GM18526 (cell line): ENCODE measurements around the gene RWDD1.

Source experiments
- POLR2A ChIP-seq: IDR thresholded peaks from 3 replicates; pipeline ENCODE4 v1.6.1; 2011; ENCODE audit not compliant: insufficient read length; ENCODE audit errors: extremely low read depth

RWDD1 gene

DNA sequence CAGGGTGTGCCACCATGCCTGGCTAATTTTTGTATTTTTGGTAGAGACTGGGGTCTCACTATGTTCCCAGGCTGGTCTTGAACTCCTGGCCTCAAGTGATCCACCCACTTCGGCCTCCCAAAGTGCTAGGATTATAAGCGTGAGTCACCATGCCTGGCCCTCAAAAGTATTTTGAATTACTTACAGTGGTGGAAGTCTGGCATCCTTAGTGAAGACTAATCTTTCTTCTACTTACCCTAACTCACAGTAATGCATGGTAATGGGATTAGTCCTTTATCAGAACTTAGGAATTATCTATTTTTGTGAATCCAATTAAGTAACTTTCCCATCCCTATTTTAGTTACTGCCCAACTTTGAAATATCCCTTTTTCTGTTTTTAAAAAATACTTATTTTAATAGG, 3.9 kb downstream of the RWDD1 start:
- no peak for TF ChIP-seq POLR2A

DNA sequence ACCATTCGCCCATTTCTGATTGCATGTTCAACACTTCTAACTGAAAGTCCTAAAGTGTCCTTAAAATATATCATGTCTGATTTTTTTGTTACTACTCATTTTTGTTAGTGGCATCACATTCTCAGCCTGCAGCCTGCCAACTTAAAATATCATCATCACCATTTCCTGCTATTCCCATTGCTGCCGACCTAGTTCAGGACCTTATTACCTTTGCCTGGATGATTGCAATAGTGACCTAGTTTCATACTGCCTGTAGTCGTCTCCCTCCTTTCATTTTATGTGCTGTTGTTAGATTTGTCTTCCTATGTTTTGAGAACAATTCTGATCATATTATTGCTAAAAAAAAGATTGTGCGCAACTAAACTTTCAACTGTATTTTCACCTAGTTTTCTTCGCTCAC, 6.2 kb downstream of the RWDD1 start:
- no peak for TF ChIP-seq POLR2A

DNA sequence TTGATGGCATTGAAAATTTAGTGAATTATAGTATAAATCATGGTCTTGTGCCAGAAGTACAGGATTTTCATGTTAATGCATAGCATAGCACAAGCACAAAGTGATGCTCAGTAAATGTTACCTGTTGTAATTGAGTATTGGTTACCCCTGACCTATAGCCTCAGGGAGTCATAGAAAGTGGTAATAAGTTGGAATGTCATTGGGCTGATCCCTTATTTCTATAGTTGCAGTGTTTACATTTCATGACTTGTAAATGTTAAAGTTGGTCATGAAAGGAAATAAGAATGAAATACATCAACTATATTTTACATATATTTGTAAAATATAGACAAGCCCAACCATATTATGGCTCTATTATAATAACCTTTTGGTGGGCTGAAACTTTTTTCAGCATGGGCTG, 7.0 kb downstream of the RWDD1 start:
- TF ChIP-seq POLR2A: no peak

DNA sequence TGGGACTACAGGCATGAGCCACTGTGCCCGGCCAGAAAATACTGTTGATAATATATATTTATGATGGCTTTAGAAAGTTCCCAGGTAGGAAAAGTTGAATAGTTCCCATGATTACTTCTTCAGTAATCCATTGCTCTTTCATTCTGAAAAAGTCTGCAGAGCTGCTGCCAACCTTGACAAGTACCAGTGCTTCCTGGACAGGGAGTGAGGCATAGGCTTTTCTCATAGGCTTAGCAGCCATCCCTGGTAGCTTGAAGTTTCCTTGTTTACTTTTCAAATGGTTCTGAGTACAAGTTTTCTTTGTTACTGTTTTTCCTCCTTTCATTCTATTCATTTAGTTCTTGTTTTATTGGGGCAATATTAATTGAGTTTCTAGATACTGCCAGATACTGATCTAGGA, 7.8 kb downstream of the RWDD1 start:
- no peak for TF ChIP-seq POLR2A

DNA sequence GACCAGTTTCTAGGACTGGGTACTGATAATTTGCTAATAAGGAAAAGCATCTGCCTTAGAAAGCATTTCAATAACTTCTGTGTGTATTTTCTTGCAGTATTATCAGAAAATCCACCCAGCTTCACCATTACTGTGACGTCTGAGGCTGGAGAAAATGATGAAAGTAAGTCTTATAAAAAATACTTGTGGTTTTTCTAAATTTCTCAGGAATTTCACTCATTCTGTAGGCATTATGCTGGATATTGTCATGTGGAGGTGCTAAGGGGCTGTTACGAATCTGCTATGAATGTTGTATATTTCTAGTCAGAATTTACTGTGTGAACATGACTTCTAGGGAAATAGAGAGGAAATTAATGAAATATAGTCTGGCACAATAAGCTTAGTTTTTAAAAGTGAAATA, 8.9 kb downstream of the RWDD1 start:
- TF ChIP-seq POLR2A: no peak

DNA sequence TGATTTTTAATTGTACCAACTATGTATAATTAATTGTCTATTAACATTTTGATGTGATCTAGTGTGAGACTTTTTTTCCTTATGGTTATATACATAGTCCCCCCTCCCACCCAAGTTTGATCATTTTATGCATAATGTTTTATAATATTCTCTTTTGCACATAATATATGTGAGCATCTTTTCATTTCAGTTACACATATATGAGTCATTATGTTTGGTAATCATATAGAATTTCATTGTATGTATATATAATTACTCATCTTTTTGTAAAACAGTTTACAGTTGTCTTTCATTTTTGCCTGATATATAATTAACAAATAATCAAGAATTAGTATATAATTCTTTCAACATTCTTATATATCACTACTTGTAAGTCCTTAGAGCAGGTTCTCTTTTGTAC, 15.0 kb downstream of the RWDD1 start:
- no peak for TF ChIP-seq POLR2A

DNA sequence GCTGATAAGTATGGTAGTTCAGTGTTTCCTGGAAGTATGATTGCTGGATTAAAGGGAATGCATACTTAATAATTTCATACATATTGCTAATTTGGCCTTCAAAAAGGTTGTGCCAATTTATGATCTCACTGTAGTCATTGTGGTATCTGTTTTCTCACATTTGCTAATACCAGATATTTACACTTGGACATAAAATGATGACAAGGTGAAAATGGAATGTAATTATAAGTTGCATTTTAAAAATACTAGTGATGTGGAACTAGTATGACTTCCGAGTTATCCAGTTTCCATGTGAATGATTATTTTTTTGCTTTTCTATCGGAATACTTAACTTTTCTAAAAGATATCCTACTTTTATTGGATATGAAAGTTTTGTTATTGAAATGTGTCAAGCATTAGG, 15.4 kb downstream of the RWDD1 start:
- no peak for TF ChIP-seq POLR2A

DNA sequence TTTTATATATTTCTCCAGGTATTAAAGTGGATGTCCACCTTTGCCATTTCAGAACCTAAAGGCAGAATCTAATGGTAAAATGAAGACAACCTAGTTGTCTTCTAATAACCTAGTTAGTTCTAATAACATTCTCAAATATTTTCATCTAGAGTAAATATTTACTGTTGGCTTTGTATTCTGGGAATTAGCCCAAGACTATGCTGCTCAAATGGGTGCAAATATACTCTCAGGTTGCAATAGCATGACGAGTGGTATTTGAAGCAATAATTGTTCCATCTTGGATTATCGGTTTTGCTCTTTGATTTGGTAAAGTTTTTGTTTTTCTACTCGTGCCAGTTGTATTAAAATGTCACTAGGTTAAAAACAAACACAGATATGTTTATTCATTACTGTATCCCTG, 23.9 kb downstream of the RWDD1 start:
- no peak for TF ChIP-seq POLR2A

DNA sequence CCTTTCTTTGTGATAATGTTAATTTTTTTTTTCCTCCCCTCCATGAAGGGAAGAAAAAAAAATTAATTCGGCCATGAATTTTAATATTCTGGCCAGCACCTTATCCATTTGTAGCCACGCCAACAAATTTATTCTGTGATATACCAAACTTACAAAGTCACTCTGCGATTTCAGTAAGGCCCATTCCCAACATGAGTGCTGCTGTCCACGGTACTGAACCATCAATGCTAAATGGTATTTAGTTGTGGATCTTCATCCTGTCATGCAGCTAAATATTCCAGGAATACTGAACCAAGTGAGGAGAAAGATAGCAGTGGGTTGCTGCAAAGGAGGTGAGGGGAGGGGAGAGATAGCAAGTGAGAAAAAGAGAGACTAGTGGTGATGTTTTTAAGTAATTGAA, 25.5 kb downstream of the RWDD1 start:
- TF ChIP-seq POLR2A: no peak

DNA sequence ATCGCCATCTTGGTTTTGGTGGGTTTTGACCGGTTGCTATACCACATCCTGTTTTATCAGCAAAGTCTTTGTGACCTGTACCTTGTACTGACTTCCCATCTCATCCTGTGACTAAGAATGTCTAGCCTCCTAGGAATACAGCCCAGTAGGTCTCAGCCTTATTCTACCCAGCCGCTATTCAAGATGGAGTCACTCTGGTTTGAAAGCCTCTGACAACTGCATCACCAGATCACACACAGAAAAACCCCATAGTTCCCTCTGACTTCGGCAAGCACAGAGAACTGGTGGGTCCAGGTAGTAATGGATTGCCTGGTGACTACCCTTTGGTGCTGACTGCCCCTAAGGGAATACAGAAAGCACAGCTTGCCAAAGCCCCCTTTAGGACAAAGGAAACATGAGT, 34.6 kb downstream of the RWDD1 start:
- TF ChIP-seq POLR2A: no peak

DNA sequence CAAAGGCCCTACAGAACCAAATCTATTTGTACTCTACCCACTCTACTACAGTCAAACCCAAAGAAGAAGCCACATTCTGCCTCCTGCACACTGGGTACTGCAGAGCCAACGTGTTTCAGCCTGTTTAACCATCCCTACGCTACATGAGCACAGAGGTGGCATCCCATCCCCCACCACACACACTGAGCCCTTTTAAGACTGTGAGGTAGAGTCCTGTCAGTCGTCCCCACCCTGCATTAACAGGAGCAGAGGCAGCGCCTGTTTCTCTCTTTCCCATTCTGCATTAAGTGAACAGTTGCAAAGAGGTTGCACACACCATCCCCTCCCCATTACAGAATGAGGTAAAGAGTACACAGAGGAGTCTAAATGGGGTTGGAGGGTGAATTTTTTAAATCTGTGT, 39.8 kb downstream of the RWDD1 start:
- TF ChIP-seq POLR2A: no peak

DNA sequence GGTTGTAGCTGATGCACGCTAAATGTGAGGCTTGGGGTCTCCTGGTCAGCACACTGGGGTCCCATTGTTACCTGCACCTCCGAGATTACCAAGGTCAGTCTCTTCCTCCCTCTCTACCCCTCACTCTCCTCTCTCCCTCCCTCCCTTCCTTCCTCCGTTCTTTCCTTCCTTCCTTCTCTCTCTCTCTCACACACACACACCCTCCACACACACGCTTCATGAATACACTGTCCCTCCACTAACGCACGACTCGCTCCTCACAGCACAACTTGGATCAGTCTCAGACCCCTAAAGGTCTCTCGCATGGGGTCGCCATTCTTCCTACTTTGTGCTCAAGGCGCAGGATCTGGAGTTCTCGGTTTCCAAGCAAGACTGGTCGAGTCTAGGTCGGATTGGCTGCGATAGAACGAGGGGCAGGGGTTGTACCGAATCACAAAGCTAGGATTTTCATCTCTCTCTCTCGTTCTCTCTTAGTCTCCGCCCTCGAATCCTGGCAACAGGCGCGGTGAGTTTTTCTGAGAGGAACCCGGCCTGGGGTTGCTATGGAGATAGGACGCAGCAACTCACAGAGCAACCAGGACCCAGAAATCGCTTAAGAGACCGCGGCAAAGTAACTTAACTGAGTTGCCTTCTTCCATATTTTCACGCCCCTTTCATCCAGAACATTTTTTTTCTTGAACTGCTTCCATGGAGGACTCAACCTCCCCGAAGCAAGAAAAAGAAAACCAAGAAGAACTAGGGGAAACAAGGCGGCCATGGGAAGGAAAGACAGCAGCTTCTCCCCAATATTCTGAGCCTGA, 44.8 kb downstream of the RWDD1 start, which contains the start of gene RSPH4A:
Gene RSPH4A, plus strand, starts transcription at position 543 of the 800 bp plus-strand sequence. Its CDS starts 145 bp downstream, at position 688.
- no peak for TF ChIP-seq POLR2A

DNA sequence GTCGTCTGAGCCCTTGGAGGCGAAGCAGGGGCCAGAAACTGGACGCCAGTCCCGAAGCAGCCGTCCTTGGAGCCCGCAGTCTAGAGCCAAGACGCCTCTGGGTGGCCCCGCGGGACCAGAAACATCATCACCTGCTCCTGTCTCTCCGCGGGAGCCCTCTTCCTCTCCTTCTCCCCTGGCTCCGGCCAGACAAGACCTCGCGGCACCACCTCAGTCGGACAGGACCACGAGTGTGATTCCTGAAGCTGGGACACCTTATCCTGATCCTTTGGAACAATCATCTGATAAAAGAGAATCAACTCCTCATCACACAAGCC, 45.4 kb downstream of the RWDD1 start:
- TF ChIP-seq POLR2A: no peak

DNA sequence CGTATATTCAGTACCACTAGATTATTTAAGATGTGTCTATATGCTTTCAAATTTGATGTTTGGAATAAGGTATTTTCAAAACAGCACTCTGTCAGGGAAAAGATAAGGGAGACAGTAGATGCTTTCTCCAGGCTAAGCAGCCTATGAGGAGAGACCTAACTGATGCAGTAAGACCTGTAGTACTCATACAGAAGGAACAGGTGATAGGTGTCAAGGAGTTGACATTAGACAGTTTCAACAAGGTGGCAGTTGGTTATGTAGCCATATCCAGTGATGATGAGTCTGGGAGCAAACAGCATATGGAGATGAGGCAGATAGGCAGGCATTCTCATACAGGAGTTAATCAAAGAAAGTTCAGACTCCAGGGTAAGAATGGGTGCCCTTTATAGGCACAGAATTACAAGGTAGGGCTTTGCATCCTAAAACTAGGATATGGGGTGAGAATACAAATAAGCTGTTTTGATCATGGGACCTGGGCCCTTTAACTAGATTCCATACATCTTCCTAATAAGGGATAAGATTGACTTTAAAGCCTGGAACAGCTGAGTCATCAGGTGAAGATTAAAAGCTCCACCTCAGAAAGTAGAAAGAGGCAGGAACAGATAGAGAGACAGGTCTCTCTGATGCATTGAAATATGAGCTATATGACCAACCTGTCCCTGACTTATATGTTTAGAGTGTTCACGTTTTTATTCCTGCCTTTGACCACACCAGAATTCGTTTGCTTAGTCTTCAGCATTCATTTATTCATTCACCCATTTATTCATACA, 52.9 kb downstream of the RWDD1 start:
- TF ChIP-seq POLR2A: no peak

DNA sequence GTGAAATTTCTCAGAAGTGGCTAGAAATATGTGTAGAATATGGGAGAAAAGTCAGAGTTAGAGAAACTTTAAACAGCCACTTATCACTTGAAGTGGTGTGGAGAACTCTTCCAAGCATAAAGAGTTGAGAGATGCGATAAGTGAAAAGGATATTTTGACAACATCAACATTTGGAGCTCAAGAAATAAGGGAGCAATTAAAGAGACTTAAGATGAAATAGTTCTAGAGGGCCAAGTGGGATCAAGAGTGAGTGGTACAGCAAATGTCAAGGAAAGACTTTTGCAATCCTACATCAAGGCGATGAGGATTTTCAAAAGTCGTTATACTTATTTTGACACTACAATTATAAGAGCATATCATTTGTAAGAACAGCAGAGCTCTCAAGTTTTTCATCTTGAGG, 54.6 kb downstream of the RWDD1 start:
- no peak for TF ChIP-seq POLR2A

DNA sequence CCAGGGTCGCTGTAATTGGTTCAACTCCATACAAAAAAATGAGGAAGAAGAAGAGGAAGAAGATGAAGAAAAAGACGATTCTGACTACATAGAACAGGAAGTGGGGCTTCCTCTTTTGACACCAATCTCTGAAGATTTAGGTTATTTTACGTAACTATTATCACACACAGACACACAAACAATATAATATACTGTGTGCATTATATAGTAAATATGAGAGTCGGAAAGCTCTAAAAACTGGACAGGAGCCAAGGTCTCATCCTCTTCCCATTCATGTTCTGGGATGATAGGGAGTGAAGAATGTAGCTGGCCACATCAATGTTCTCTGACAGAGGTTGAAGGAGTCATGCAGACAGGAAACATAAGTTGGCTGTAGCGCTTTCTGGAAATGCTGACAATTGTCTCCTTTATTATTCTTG, 58.3 kb downstream of the RWDD1 start:
- TF ChIP-seq POLR2A: no peak
